OCI-LY3 (cell line): ENCODE results near the gene ABCG1.

Source experiments
- EZH2phosphoT487 ChIP-seq: fragments of 200-600 bp; shearing (Covaris generic); IDR thresholded peaks from 2 replicates; pipeline ENCODE4 v1.6.1; 2018; ENCODE audit warnings: antibody characterized with exemption, mixed run types, low read depth
- TF ChIP-seq, protein P1 (sequence below): fragments of 200-600, 300-600 bp; sonication (generic); IDR thresholded peaks from 2 replicates; pipeline ENCODE4 v1.5.1; 2014; ENCODE audit warnings: antibody characterized with exemption, low read length, low read depth

DNA sequence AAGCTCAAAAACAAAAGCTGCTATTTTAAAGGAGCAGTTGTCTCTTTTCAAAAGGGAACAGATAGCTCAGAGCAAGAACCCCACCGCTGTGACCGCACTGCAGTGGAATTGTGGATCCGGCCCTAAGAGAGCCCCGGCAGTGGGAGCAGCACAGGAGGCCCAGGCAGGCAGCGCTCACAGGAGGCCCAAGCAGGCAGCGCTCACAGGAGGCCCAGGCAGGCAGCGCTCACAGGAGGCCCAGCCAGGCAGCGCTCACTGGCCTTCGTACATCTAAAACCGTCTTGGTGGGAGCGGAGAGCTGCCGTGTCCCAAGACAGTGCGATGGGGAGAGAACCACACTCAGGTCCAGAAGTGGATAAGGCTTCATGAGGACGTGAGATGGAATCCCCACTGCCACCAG, 92.2 kb downstream of the ABCG1 start:
- TF ChIP-seq, protein P1, sequence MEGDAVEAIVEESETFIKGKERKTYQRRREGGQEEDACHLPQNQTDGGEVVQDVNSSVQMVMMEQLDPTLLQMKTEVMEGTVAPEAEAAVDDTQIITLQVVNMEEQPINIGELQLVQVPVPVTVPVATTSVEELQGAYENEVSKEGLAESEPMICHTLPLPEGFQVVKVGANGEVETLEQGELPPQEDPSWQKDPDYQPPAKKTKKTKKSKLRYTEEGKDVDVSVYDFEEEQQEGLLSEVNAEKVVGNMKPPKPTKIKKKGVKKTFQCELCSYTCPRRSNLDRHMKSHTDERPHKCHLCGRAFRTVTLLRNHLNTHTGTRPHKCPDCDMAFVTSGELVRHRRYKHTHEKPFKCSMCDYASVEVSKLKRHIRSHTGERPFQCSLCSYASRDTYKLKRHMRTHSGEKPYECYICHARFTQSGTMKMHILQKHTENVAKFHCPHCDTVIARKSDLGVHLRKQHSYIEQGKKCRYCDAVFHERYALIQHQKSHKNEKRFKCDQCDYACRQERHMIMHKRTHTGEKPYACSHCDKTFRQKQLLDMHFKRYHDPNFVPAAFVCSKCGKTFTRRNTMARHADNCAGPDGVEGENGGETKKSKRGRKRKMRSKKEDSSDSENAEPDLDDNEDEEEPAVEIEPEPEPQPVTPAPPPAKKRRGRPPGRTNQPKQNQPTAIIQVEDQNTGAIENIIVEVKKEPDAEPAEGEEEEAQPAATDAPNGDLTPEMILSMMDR, result no peak
- no peak for TF ChIP-seq EZH2phosphoT487
